NCI-H1417 treated with DMSO at 0.1 percent for 48 hours (cell line): ENCODE data around the gene PPP1R13L.
A peak's percentile ranks its signal among the peaks of the same experiment; 100 is the strongest.
"Not testable (repeated sequence)": the region's sequence is repeated elsewhere in the genome, so short reads cannot be mapped to it uniquely, and the experiment has no call there.

Experiments
- DNase-seq: peaks from one replicate; lab custom pipeline; 2025; lab: John Stamatoyannopoulos, UW

The PPP1R13L gene

GRCh38 chr19:45404557-45405434 is at the start of gene PPP1R13L:
PPP1R13L (minus strand) TSS chr19:45405069; CDS start chr19:45398318, 6,751 bp downstream.
- peak; percentile 50 for DNase-seq

- DNase-seq, result no peak
Observed at GRCh38 chr19:45451850-45452387, 47.0 kb upstream of the PPP1R13L start.

DNA sequence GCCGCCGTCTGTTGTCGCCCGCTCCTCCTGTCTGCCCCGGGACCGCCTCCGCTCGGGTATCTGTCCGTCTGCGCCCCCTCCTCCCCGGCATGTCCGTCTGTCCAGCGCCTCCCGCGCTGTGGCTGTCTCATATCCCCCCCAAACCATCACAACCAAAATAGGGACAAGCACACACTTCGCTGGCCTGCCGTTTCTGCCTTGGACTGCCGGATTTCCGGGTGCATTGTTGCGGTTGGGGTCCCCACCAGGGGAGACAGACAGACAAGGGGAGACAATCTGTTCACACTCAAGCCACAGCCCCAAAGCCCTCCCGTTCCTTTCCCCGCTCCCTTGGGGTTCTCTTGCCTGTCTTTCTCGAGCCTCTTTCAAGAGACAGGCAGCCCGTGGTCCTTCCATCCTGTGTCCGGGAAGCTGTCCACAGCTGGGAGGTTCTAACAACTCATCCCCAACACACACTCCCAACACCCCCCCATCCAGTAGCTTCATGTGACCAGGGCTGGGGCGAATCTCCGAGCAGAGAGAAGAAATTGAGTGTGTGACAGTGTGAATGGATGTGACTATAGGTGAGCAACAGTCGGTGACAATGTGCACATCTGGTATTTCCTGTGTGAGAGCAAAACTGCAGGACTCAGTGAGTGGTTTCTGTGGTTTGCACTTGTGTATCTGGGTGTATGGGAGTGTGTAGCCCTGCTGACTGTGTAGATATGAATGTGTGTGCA is 46.4 kb upstream of the PPP1R13L start:
- no peak for DNase-seq

DNA sequence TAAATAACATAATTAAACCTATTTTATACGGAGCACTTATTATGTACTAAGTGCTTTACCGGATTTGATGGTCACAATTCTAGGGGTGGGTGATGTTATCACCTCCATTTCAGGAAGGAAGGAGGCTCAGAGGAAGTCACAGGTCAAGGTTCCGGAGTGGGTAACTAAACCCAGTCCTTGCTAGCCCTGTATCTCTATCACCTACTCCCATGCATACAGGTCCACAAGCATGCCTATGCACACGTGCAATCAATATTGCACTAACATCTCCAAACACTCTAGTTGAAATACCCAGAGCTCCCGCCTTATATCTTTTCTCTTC is 45.1 kb upstream of the PPP1R13L start:
- no peak for DNase-seq

GRCh38 chr19:45448887-45449299 is 44.0 kb upstream of the PPP1R13L start:
- DNase-seq, result no peak

GRCh38 chr19:45448425-45448756 is 43.5 kb upstream of the PPP1R13L start:
- DNase-seq, result no peak

DNA sequence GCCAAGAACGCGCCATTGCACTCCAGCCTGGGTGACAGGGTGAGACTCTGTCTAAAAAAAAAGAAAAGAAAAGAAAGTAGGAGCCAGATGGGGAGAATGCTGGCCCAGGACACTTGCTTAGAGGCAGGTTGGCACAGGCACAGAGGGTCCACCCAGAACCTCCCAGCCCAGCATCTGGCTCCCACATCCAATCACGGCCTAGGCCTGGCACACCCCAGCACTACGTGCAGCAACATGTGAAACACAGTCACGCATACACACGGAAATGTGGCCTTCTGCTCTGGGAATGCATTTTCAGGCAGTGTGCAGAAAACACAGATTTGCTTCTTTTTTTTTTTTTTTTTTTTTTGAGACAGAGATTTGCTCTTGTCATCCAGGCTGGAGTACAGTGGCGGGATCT is 42.1 kb upstream of the PPP1R13L start:
- no peak for DNase-seq

GRCh38 chr19:45446295-45446694 is 41.4 kb upstream of the PPP1R13L start:
- DNase-seq, result no peak

DNA sequence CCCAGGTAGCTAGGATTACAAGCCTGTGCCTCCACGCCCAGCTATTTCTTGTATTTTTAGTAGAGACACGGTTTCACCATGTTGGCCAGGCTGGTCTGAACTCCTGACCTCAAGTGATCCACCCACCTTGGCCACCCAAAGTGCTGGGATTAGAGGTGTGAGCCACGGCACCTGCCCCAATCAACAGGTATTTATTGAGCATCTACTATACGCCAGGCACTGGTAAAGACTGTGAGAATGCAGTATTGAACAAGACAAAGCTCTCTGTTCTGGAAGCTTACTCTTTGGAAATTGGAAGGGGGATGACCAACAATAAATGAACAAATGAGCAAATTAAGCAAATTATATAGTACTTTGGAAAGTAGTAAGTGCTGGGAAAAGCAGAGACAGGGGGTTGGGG is 40.3 kb upstream of the PPP1R13L start:
- DNase-seq, result no peak

GRCh38 chr19:45444318-45445041 is 39.6 kb upstream of the PPP1R13L start:
- no peak for DNase-seq

DNA sequence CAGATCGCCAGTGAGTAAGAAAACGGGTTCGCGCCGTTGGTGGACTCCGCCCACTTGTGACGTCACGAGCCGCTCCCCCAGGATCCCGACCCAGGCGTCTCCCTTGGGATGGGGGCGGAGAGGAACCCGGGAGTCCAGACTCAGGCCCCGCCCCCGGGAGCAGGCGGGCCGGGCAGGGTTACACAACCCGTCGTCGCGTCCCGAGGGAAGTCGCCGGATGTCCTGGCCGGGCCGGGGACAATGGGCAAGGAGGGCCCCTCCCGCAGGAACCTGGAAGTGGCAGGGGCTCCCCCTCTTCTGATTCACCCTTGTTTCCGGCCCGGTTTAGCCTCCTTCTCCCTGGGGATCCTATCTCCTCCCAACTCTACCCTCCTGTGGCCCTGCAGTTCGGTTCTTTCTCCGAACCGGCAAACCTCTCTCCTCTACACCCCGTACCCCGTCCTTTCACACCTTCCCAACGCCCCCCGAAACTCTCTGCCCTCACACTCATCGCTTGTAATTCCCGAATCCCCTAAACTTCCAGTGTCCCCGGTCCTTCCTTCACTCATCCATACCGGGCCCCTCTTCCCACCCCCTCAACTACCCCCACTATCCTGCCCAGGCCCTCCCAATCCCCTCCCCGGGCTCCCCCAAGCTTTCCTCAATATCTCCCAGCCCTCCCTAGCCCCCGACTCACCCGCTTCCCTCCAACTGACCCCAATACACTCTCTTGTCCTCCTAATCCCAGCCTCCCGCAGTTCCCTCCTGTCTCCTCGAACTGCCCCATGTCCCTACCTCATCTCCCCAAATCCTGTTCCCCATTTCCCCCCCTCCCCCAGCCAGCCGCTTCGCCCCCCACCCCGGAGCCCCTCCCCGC is 38.8 kb upstream of the PPP1R13L start:
- no peak for DNase-seq

- no peak for DNase-seq
Observed at GRCh38 chr19:45442778-45443461, 38.1 kb upstream of the PPP1R13L start.

- no peak for DNase-seq
Observed at GRCh38 chr19:45442408-45442777, 37.5 kb upstream of the PPP1R13L start.

GRCh38 chr19:45440873-45441654 is 36.2 kb upstream of the PPP1R13L start:
- DNase-seq, result no peak

GRCh38 chr19:45440259-45440638 is 35.4 kb upstream of the PPP1R13L start:
- DNase-seq, result no peak

DNA sequence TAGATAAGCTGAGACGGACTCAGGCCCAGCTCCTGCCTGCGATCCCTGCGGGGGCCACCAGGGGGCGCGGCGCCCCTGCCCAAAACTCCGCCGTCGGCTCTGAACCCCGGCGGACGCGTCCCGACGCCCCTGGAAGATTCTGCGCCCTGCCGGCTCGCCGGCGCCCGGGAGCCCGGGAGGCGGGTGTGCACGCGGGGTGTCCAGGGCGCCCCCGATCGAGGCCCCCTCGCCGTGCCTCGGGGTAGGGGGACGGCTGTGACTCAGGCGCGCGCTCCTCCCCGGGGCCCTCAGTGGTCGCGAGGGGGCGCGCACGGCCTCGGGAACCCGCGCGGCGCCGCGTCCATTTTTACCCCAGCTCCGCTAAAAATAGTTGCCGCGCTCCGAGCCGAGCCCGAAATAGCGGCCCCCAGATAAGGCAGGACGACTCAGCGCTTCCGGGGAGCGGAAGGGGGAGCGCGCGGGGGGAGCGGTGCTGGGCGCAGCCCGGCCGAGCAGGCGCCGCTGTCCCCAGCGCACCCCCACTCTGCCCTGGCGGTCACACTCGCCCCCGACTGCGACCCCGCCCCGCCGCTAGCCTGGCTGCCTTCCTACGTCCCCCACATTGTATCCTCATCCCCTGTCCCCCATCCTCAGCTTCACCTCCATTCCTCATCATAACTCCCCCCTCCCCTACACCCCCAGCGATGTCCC is 34.8 kb upstream of the PPP1R13L start:
- no peak for DNase-seq

DNA sequence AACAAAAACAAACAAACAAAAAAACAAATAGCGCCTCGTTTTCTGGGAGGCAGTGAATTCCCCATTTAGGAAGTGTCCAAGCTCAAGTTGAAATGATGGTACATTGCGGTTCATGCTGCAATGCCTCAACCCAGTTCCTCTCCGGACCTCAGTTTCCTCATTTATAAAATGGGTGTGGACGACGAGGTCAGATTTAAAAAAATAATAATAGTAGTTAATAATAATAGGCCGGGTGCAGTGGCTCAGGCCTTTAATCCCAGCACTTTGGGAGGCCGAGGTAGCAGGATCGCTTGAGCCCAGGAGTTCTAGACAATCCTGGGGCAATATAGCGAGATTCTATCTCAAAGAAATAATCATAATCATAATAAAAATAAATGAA is 34.3 kb upstream of the PPP1R13L start:
- no peak for DNase-seq

DNA sequence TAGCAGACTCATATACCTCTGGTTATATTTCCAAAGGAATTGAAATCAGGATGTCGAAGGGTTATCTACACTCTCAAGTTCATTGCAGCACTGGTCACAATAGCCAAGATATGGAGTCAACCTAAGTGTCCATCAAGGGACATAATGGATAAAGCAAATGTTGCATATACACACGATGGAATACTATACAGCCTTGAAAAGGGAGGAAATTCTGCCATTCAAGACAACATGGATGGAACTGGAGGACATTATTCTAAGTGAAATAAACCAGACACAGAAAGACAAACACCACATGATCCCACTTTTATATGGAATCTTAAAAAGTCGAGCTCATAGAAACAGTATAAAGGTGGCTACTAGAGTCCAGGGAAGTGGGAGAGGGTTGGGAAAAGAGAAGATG is 32.5 kb upstream of the PPP1R13L start:
- DNase-seq, result no peak

GRCh38 chr19:45432543-45432942 is 27.7 kb upstream of the PPP1R13L start:
- not testable (repeated sequence) for DNase-seq

- not testable (repeated sequence) for DNase-seq
Observed at GRCh38 chr19:45431008-45431407, 26.1 kb upstream of the PPP1R13L start.
